ENCODE results near the gene ACAA2. TPM values are rescaled to one million over a fixed set of nuclear protein-coding genes. Genes with fewer than 3 reads are reported as not detected.

ACAA2 gene
- total RNA-seq, 1 donor from 2014 or later = 99.0 TPM

DNA sequence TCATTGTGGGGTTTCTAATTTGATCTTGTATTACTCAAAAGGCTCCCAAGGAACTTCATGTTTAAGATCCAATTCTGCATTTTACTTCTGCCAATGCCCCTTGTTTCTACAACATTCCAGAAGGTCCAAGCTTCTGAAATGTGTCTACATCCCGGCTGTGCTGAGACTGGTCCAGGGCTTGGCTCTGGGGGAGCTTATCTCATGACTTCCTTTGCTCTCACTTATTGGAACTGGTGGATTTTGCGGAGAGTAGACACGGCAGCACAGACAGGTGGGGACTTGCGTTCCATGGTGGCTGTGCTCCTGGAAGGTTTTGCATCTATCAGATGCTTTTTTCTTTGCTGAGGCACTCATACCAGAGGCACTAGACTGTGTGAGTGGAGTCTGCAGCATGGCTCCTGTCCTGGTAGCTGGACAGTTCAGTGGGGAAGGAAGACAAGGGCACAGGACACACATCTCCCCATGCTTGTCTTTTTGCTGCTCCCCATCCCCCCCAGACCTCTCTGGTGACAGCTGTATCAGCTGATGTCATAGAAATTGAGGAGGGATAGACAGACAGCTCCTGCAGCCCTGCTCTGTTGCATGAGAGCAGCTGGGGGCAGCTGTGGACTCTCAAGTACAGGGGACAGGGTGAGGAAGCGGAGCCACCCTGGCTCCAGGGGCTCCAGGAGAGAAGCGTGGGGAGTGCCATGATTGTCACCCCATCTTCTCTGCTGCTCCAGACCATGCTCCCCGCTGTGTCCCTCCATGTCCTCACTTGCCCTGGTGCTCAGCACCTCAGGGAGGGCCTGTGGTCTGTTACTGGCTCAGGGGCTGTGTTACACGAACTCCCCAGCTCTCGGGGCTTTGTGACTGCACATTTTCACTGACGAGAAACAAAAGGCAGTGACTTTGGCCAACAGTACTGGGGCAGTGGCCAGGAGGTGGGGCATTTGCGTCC is 46.0 kb downstream of the ACAA2 start:
- Mint-ChIP-seq H3K27me3 (peaks cover 4% of the 10 kb centered on the region), H3K9me3 (no peaks in the 10 kb centered on the region), H3K4me3 (no peak overlapping the region), H3K27ac (no peak overlapping the region), H3K36me3 (no peaks in the 10 kb centered on the region), H3K4me1 (ENCODE audit: unreplicated experiment) (no peaks in the 10 kb centered on the region)
- no peak for DNase-seq (ENCODE audit: extremely low spot score, unreplicated experiment)
- no peak for TF ChIP-seq CTCF (conservative IDR thresholded peaks at IDR 0.05)

- no peaks in the 10 kb centered on the region for H3K36me3 Mint-ChIP-seq
- H3K4me3 Mint-ChIP-seq = no peak overlapping the region
- no peaks in the 10 kb centered on the region for H3K4me1 Mint-ChIP-seq (ENCODE audit: unreplicated experiment)
- peaks cover 4% of the 10 kb centered on the region for H3K27me3 Mint-ChIP-seq
- H3K27ac Mint-ChIP-seq = no peak overlapping the region
- no peak for TF ChIP-seq CTCF (conservative IDR thresholded peaks at IDR 0.05)
- H3K9me3 Mint-ChIP-seq = no peaks in the 10 kb centered on the region
- DNase-seq (ENCODE audit: extremely low spot score, unreplicated experiment) = no peak
Observed at GRCh38 chr18:49766646-49767045, 46.7 kb downstream of the ACAA2 start.

DNA sequence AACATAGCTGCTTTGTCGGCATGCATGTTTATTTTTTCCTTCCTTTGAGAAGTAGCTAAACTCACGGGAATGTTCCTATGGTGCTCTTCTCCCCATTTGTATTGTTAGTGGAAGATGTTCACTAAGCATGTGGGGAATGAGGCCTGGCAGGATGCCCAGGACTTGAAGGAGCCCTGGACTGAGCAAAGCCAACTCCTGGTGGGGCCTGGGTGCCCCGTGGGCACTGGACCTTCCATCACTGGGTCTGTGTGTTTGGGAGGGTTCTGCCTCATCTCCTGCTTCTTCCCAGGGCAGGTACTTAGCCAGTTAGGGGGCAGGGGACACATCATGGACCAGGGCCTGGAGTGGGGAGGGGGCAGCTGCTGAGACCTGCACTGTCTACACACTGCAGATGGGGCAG is 49.3 kb downstream of the ACAA2 start:
- Mint-ChIP-seq H3K9me3 (no peaks in the 10 kb centered on the region), H3K27me3 (peaks cover 4% of the 10 kb centered on the region), H3K36me3 (no peaks in the 10 kb centered on the region), H3K27ac (no peak overlapping the region), H3K4me1 (ENCODE audit: unreplicated experiment) (peaks cover 5% of the 10 kb centered on the region), H3K4me3 (no peak overlapping the region)
- no peak for TF ChIP-seq CTCF (conservative IDR thresholded peaks at IDR 0.05)
- DNase-seq (ENCODE audit: extremely low spot score, unreplicated experiment) = no peak

DNA sequence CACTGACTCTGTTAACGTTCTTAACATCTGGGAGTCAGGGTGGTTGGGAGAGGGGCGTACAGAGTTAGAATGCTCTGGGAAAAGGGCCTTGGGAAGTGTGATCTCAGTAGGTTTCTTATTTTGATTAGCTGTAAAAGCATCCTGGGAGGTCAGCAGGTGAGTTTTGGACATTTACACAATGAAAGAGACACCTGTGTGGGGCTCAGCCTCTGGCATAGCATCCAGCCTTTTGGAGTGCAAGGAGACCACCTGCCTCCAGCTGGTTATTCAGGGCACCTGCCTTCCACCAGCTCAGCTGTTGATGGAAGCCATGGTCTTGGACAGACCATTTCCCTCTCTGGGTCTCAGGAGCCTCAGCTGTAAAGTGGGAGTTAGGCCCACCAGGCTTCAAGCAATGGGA is 49.7 kb downstream of the ACAA2 start:
- Mint-ChIP-seq H3K4me1 (ENCODE audit: unreplicated experiment) (peaks cover 6% of the 10 kb centered on the region), H3K36me3 (no peaks in the 10 kb centered on the region), H3K4me3 (no peak overlapping the region), H3K9me3 (no peaks in the 10 kb centered on the region), H3K27ac (no peak overlapping the region), H3K27me3 (peaks cover 4% of the 10 kb centered on the region)
- DNase-seq (ENCODE audit: extremely low spot score, unreplicated experiment) = no peak
- no peak for TF ChIP-seq CTCF (conservative IDR thresholded peaks at IDR 0.05)

- Mint-ChIP-seq H3K4me3 (no peak overlapping the region), H3K27ac (no peak overlapping the region), H3K9me3 (peaks cover 4% of the 10 kb centered on the region), H3K4me1 (ENCODE audit: unreplicated experiment) (peaks cover 6% of the 10 kb centered on the region), H3K36me3 (no peaks in the 10 kb centered on the region), H3K27me3 (peaks cover 4% of the 10 kb centered on the region)
- no peak for DNase-seq (ENCODE audit: extremely low spot score, unreplicated experiment)
- no peak for TF ChIP-seq CTCF (conservative IDR thresholded peaks at IDR 0.05)
Observed at GRCh38 chr18:49762191-49763077, 50.9 kb downstream of the ACAA2 start.
